Measurements from ENCODE around the gene PKHD1. TPM values are rescaled to one million over a fixed set of nuclear protein-coding genes. Genes with fewer than 3 reads are reported as not detected.
"Not testable (repeated sequence)": the region's sequence is repeated elsewhere in the genome, so short reads cannot be mapped to it uniquely, and the experiment has no call there.

The PKHD1 gene
- total RNA-seq, 2 donors from 2014 or later: 0.14 TPM; not detected in 1

GRCh38 chr6:51856508-51856907 is 230.9 kb downstream of the PKHD1 start:
- TF ChIP-seq, protein P1, sequence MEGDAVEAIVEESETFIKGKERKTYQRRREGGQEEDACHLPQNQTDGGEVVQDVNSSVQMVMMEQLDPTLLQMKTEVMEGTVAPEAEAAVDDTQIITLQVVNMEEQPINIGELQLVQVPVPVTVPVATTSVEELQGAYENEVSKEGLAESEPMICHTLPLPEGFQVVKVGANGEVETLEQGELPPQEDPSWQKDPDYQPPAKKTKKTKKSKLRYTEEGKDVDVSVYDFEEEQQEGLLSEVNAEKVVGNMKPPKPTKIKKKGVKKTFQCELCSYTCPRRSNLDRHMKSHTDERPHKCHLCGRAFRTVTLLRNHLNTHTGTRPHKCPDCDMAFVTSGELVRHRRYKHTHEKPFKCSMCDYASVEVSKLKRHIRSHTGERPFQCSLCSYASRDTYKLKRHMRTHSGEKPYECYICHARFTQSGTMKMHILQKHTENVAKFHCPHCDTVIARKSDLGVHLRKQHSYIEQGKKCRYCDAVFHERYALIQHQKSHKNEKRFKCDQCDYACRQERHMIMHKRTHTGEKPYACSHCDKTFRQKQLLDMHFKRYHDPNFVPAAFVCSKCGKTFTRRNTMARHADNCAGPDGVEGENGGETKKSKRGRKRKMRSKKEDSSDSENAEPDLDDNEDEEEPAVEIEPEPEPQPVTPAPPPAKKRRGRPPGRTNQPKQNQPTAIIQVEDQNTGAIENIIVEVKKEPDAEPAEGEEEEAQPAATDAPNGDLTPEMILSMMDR (IDR thresholded peaks at IDR 0.05): no peak
- ATAC-seq (ENCODE audit: insufficient number of reproducible peaks, low FRiP score, low read depth): no peak
- no peaks in the 10 kb centered on the region for H3K27me3 ChIP-seq (replicated peaks; ENCODE audit: insufficient read depth)

GRCh38 chr6:51855310-51856082 is 231.9 kb downstream of the PKHD1 start:
- H3K27ac ChIP-seq: no peak overlapping the region
- DNase-seq (ENCODE audit: low spot score): no peak
- ATAC-seq (ENCODE audit: insufficient number of reproducible peaks, low FRiP score, low read depth): no peak

More at GRCh38 chr6:51856508-51856907, 230.9 kb downstream of the PKHD1 start:
- H3K4me1 ChIP-seq (ENCODE audit: control insufficient read depth in 1 of 2, low read depth in 2 of 2): peaks cover 4 to 11% of the 10 kb centered on the region in 2 donors
- no peaks in the 10 kb centered on the region for H3K9me3 ChIP-seq
- no peak overlapping the region for H3K27ac ChIP-seq
- H3K4me3 ChIP-seq: no peak overlapping the region
- no peaks in the 10 kb centered on the region for H3K36me3 ChIP-seq
- DNase-seq (ENCODE audit: low spot score): no peak

DNA sequence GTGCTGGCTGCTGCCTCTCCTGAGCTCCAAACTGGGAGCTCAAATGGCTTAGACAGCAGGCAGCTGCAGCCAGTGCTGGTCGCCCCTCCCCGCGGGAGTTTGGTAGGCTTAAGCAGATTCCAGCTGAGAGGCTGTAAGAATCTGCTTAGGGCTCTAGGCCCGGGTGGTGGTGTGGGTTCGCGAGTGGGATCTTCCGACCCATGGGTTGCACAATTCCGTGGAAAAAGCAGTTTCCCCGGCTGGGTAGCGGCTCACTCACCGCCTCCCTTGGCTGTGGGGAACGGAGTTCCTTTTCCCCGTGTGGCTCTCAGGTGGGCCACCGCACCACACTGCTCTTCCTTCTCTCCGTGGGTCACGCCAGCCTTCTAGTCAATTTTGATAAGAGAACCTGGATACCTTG is 232.5 kb downstream of the PKHD1 start:
- Histone ChIP-seq H3K9me3 (no peaks in the 10 kb centered on the region), H3K4me1 (ENCODE audit: control insufficient read depth in 1 of 2, low read depth in 2 of 2) (peaks cover 4 to 11% of the 10 kb centered on the region in 2 donors), H3K4me3 (no peak overlapping the region), H3K27me3 (replicated peaks; ENCODE audit: insufficient read depth) (no peaks in the 10 kb centered on the region), H3K27ac (no peak overlapping the region), H3K36me3 (no peaks in the 10 kb centered on the region)
- DNase-seq (ENCODE audit: low spot score) (no peak), ATAC-seq (ENCODE audit: insufficient number of reproducible peaks, low FRiP score, low read depth) (no peak)
- TF ChIP-seq, protein P1 (IDR thresholded peaks at IDR 0.05): no peak

More at GRCh38 chr6:51855310-51856082, 231.9 kb downstream of the PKHD1 start:
- no peak overlapping the region for H3K4me3 ChIP-seq
- no peaks in the 10 kb centered on the region for H3K36me3 ChIP-seq
- H3K9me3 ChIP-seq: no peaks in the 10 kb centered on the region
- H3K4me1 ChIP-seq (ENCODE audit: control insufficient read depth in 1 of 2, low read depth in 2 of 2): peaks cover 4 to 11% of the 10 kb centered on the region in 2 donors
- no peaks in the 10 kb centered on the region for H3K27me3 ChIP-seq (replicated peaks; ENCODE audit: insufficient read depth)
- TF ChIP-seq, protein P1 (IDR thresholded peaks at IDR 0.05): peak; percentile 60

DNA sequence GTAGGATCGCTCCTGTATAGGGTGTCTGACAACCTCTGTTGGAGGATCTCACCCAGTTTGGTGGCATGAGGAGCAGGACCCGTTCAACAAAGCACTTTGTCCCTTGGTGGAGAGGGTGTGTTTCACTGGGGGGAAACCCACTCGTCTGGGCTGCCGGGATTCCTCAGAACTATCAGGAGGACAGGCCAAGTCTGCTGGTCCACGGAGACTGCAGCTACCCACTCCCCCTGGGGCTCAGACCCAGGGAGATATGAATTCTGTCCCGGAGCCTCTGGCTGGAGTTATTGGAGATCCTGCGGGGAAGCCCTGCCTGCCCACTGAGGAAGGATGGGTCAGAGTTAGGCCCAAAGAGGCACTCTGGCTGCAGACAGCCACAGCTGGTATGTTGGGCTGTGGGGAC is 233.1 kb downstream of the PKHD1 start:
- Histone ChIP-seq H3K9me3 (no peaks in the 10 kb centered on the region), H3K4me3 (no peak overlapping the region), H3K27me3 (replicated peaks; ENCODE audit: insufficient read depth) (no peaks in the 10 kb centered on the region), H3K36me3 (no peaks in the 10 kb centered on the region), H3K4me1 (ENCODE audit: control insufficient read depth in 1 of 2, low read depth in 2 of 2) (peaks cover 4 to 11% of the 10 kb centered on the region in 2 donors), H3K27ac (no peak overlapping the region)
- TF ChIP-seq, protein P1 (IDR thresholded peaks at IDR 0.05): no peak
- DNase-seq (ENCODE audit: low spot score) (no peak), ATAC-seq (ENCODE audit: insufficient number of reproducible peaks, low FRiP score, low read depth) (no peak)

GRCh38 chr6:51853109-51853508 is 234.3 kb downstream of the PKHD1 start:
- not testable (repeated sequence) for DNase-seq (ENCODE audit: low spot score); H3K4me3 ChIP-seq; H3K4me1 ChIP-seq (ENCODE audit: control insufficient read depth in 1 of 2, low read depth in 2 of 2); ATAC-seq (ENCODE audit: insufficient number of reproducible peaks, low FRiP score, low read depth); H3K27ac ChIP-seq; H3K27me3 ChIP-seq (replicated peaks; ENCODE audit: insufficient read depth); H3K9me3 ChIP-seq; H3K36me3 ChIP-seq

Measured in thoracic aorta (tissue), 2 donors.